Body of pancreas (tissue), 4 donors: ENCODE results near the gene RFTN1.

Experiments used
- CTCF ChIP-seq, 7 experiments: fragments of 450-650 bp in 4 of 7; fragments of 200-600 bp in 3 of 7; sonication (generic) in 3 of 7; IDR thresholded peaks; one replicate each; pipeline ENCODE4 v1.5.1; 2016 to 2019; ENCODE audit warnings: antibody characterized with exemption in 7 of 7
- POLR2A ChIP-seq, 3 donors: fragments of 450-650 bp; IDR thresholded peaks; one replicate each; pipeline ENCODE4 v1.6.1; 2016; ENCODE audit warnings: antibody characterized with exemption in 3 of 3, mild to moderate bottlenecking in 2 of 3

GRCh38 chr3:16343101-16343500, 170.4 kb downstream of the RFTN1 start:
- TF ChIP-seq CTCF (IDR thresholded peaks at IDR 0.05) (no peak), POLR2A (IDR thresholded peaks at IDR 0.05) (no peak)
